H9 (cell line): ENCODE data around the gene DIP2C. TPM values are rescaled to one million over a fixed set of nuclear protein-coding genes. Genes with fewer than 3 reads are reported as not detected.

Experiments
- DNase-seq: peaks from one replicate; pipeline ENCODE4 v3.0.0-alpha.2; 2017
- H2AFZ ChIP-seq: one replicate; pipeline ENCODE4 v1.6.1; 2013; ENCODE audit warnings: mild to moderate bottlenecking, low read length, control low read depth, moderate library complexity
- H2AK5ac ChIP-seq: 2 replicates; pipeline ENCODE4 v1.6.1; 2013; ENCODE audit warnings: low read length, control low read depth, mixed read lengths; ENCODE audit not compliant: insufficient read length
- H2BK120ac ChIP-seq: one replicate; pipeline ENCODE4 v1.6.1; 2013; ENCODE audit warnings: low read depth, mild to moderate bottlenecking, low read length, control low read depth, inconsistent platforms; ENCODE audit not compliant: poor library complexity, severe bottlenecking
- H2BK12ac ChIP-seq: 2 replicates; pipeline ENCODE4 v1.6.1; 2013; ENCODE audit warnings: low read length, control low read depth, mixed read lengths, low read depth; ENCODE audit not compliant: insufficient read length
- H2BK15ac ChIP-seq: 2 replicates; pipeline ENCODE4 v1.6.1; 2013; ENCODE audit warnings: low read depth, low read length, control low read depth
- H2BK20ac ChIP-seq: one replicate; pipeline ENCODE4 v1.6.1; 2013; ENCODE audit warnings: low read depth, mild to moderate bottlenecking, low read length, control low read depth, inconsistent platforms; ENCODE audit not compliant: poor library complexity, severe bottlenecking
- H2BK5ac ChIP-seq: 2 replicates; pipeline ENCODE4 v1.6.1; 2013; ENCODE audit warnings: low read length, control low read depth, mixed read lengths; ENCODE audit not compliant: insufficient read length
- H3K14ac ChIP-seq: 2 replicates; pipeline ENCODE4 v1.6.1; 2013; ENCODE audit warnings: low read length, control low read depth; ENCODE audit not compliant: insufficient read depth
- H3K18ac ChIP-seq: 2 replicates; pipeline ENCODE4 v1.6.1; 2013; ENCODE audit warnings: low read depth, mild to moderate bottlenecking, mixed read lengths, low read length, control low read depth; ENCODE audit not compliant: insufficient read length
- H3K23ac ChIP-seq: 2 replicates; pipeline ENCODE4 v1.6.1; 2013; ENCODE audit warnings: low read length, control low read depth, mixed read lengths, low read depth; ENCODE audit not compliant: insufficient read length
- H3K23me2 ChIP-seq: 2 replicates; pipeline ENCODE4 v1.6.1; 2013; ENCODE audit warnings: low read depth, mild to moderate bottlenecking, mixed read lengths, low read length, control low read depth; ENCODE audit not compliant: insufficient read length, poor library complexity, severe bottlenecking
- H3K27ac ChIP-seq: 2 replicates; pipeline ENCODE4 v1.5.1; 2013; ENCODE audit warnings: low read length, control low read depth, mixed read lengths, low read depth; ENCODE audit not compliant: insufficient read length
- H3K27me3 ChIP-seq: 2 replicates; pipeline ENCODE4 v1.6.1; 2013; ENCODE audit warnings: low read length, control low read depth, inconsistent platforms; ENCODE audit not compliant: insufficient read depth
- H3K4ac ChIP-seq: 2 replicates; pipeline ENCODE4 v1.6.1; 2013; ENCODE audit warnings: low read depth, mild to moderate bottlenecking, control low read depth, inconsistent platforms, low read length, moderate library complexity
- H3K4me1 ChIP-seq: 2 replicates; pipeline ENCODE4 v1.6.1; 2013; ENCODE audit warnings: low read length, control low read depth, inconsistent platforms; ENCODE audit not compliant: insufficient read depth
- H3K4me2 ChIP-seq: 2 replicates; pipeline ENCODE4 v1.6.1; 2013; ENCODE audit warnings: low read length, control low read depth, mixed read lengths; ENCODE audit not compliant: insufficient read length, insufficient read depth
- H3K56ac ChIP-seq: 2 replicates; pipeline ENCODE4 v1.6.1; 2013; ENCODE audit warnings: low read depth, mild to moderate bottlenecking, mixed read lengths, low read length, control low read depth; ENCODE audit not compliant: insufficient read length
- H3K79me1 ChIP-seq: 2 replicates; pipeline ENCODE4 v1.6.1; 2013; ENCODE audit warnings: low read depth, mild to moderate bottlenecking, moderate library complexity, low read length, control low read depth, inconsistent platforms; ENCODE audit not compliant: insufficient read depth, poor library complexity, severe bottlenecking
- H3K79me2 ChIP-seq: 2 replicates; pipeline ENCODE4 v1.6.1; 2013; ENCODE audit warnings: low read length, control low read depth, inconsistent platforms; ENCODE audit not compliant: insufficient read depth
- H3K9ac ChIP-seq: 2 replicates; pipeline ENCODE4 v1.6.1; 2013; ENCODE audit warnings: low read length, control low read depth, mixed read lengths; ENCODE audit not compliant: insufficient read length; ENCODE audit errors: extremely low read depth
- H3K9me3 ChIP-seq: one replicate; pipeline ENCODE4 v1.6.1; 2013; ENCODE audit warnings: low read depth, low read length, inconsistent platforms; ENCODE audit not compliant: control insufficient read depth
- H3T11ph ChIP-seq: one replicate; pipeline ENCODE4 v1.6.1; 2013; ENCODE audit warnings: mild to moderate bottlenecking, low read length, control low read depth, inconsistent platforms
- H4K20me1 ChIP-seq: one replicate; pipeline ENCODE4 v1.6.1; 2013; ENCODE audit not compliant: control insufficient read depth, insufficient read length, insufficient read depth
- H4K5ac ChIP-seq: 2 replicates; pipeline ENCODE4 v1.6.1; 2013; ENCODE audit warnings: low read depth, mild to moderate bottlenecking, mixed read lengths, low read length, control low read depth; ENCODE audit not compliant: insufficient read length
- H4K8ac ChIP-seq: replicated peaks from 2 replicates; pipeline ENCODE4 v1.6.1; 2013; ENCODE audit warnings: low read length, control low read depth, mixed read lengths, low read depth; ENCODE audit not compliant: insufficient read length
- H4K91ac ChIP-seq: 2 replicates; pipeline ENCODE4 v1.6.1; 2013; ENCODE audit warnings: low read depth, mild to moderate bottlenecking, moderate library complexity, mixed read lengths, low read length, control low read depth; ENCODE audit not compliant: insufficient read length
- H3K27ac Mint-ChIP-seq, 3 experiments: 2 replicates in 2 of 3; 3 replicates in 1 of 3; pipeline ENCODE4 v1.8.0; 2020 to 2021; ENCODE audit warnings: mixed read lengths in 3 of 3, mild to moderate bottlenecking in 1 of 3, moderate library complexity in 1 of 3
- H3K27me3 Mint-ChIP-seq: 2 replicates; pipeline ENCODE4 v1.8.0; 2021; ENCODE audit warnings: low read depth, mild to moderate bottlenecking, moderate library complexity, mixed read lengths
- H3K36me3 Mint-ChIP-seq, 3 experiments: 2 replicates in 2 of 3; 3 replicates in 1 of 3; pipeline ENCODE4 v1.8.0; 2020 to 2021; ENCODE audit warnings: low read depth in 3 of 3, mixed read lengths in 3 of 3; ENCODE audit not compliant: insufficient read depth in 1 of 3
- H3K4me1 Mint-ChIP-seq, 2 experiments: 2 replicates each; pipeline ENCODE4 v1.8.0; 2020; ENCODE audit warnings: mixed read lengths in 2 of 2
- H3K4me3 Mint-ChIP-seq, 2 experiments: 2 replicates in 1 of 2; 3 replicates in 1 of 2; pipeline ENCODE4 v1.8.0; 2020 to 2021; ENCODE audit warnings: mild to moderate bottlenecking in 2 of 2, mixed read lengths in 2 of 2, moderate library complexity in 1 of 2
- H3K9me3 Mint-ChIP-seq, 2 experiments: 2 replicates in 1 of 2; 3 replicates in 1 of 2; pipeline ENCODE4 v1.8.0; 2020; ENCODE audit warnings: mild to moderate bottlenecking in 2 of 2, mixed read lengths in 2 of 2, moderate library complexity in 1 of 2
- CTCF ChIP-seq: fragments of 200-600 bp; sonication (generic); conservative IDR thresholded peaks from 3 replicates; pipeline ENCODE4 v1.8.0; 2021; ENCODE audit warnings: antibody characterized with exemption, mild to moderate bottlenecking
- WGBS: extraction: QIAGEN DNeasy Blood & Tissue Kit; methylation state at CpG from one replicate; pipeline ENCODE4 v1.1.7; 2013; ENCODE audit warnings: missing lambda C conversion rate, low lambda C conversion rate, mixed read lengths; ENCODE audit not compliant: insufficient read length; ENCODE audit errors: extremely low coverage; 5-methylcytosine and 5-hydroxymethylcytosine counted together
- total RNA-seq: library from RNA; stranded (reverse); gene quantifications from 2 replicates; pipeline ENCODE4 v1.2.1, GENCODE V29; 2021

The DIP2C gene
- total RNA-seq, 1 experiment from 2014 or later: 7.9 TPM

GRCh38 chr10:228366-228765, 461.1 kb downstream of the DIP2C start:
- no peak for DNase-seq
- Histone ChIP-seq H4K8ac (no peak overlapping the region), H4K20me1 (no peaks in the 10 kb centered on the region), H2BK20ac (no peak overlapping the region), H4K91ac (no peak overlapping the region), H3K27ac (no peak overlapping the region), H3K23ac (no peak overlapping the region), H2BK12ac (no peak overlapping the region), H3K23me2 (no peaks in the 10 kb centered on the region), H2AFZ (no peak overlapping the region), H3K9ac (no peak overlapping the region), H3K4ac (no peak overlapping the region), H2BK120ac (no peak overlapping the region), H3K4me1 (no peaks in the 10 kb centered on the region), H3K27me3 (no peaks in the 10 kb centered on the region), H3K56ac (no peak overlapping the region), H4K5ac (no peak overlapping the region), H3K79me1 (no peaks in the 10 kb centered on the region), H3K18ac (no peak overlapping the region), H2BK15ac (no peak overlapping the region), H3K9me3 (no peaks in the 10 kb centered on the region), H3K14ac (no peak overlapping the region), H3T11ph (no peak overlapping the region), H3K79me2 (no peaks in the 10 kb centered on the region), H3K4me2 (no peak overlapping the region), H2BK5ac (no peak overlapping the region), H2AK5ac (no peak overlapping the region)
- Mint-ChIP-seq H3K4me1 (peaks cover 0 to 10% of the 10 kb centered on the region in 2 experiments; a peak in 1 of 4 replicates), H3K27ac (peak overlapping the region in 1 of 3 experiments; percentile 36; a peak in 1 of 7 replicates), H3K9me3 (no peaks in the 10 kb centered on the region), H3K36me3 (no peaks in the 10 kb centered on the region), H3K4me3 (no peak overlapping the region), H3K27me3 (no peaks in the 10 kb centered on the region)
- WGBS: no CpG with 5 or more reads among the region's 6 CpGs
- TF ChIP-seq CTCF: no peak
